Kidney (tissue), 14 donors: ENCODE data around the gene LRFN3. TPM values are rescaled to one million over a fixed set of nuclear protein-coding genes. Genes with fewer than 3 reads are reported as not detected.

Source experiments
- DNase-seq, 5 donors: peaks; one replicate each; pipeline ENCODE4 v3.0.0-alpha.2; 2013 to 2020
- FAIRE-seq: peaks from 2 replicates; lab custom pipeline; 2012; peaks lifted over from hg19 to GRCh38; lab: Jason Lieb, UNC
- H3K27ac ChIP-seq, 2 donors: one replicate each; pipeline ENCODE4 v1.7.0; 2013; ENCODE audit warnings: low read depth in 2 of 2, low read length in 2 of 2, inconsistent platforms in 1 of 2
- H3K27me3 ChIP-seq: one replicate; pipeline ENCODE4 v1.7.1; 2013; ENCODE audit warnings: low read length, inconsistent platforms; ENCODE audit not compliant: control insufficient read depth, insufficient read depth
- H3K36me3 ChIP-seq, 3 donors: one replicate each; pipeline versions ENCODE4 v1.7.0 to v1.7.1; 2013; ENCODE audit warnings: low read length in 3 of 3, control low read depth in 1 of 3, inconsistent platforms in 1 of 3; ENCODE audit not compliant: insufficient read depth in 3 of 3, control insufficient read depth in 2 of 3
- H3K4me1 ChIP-seq, 3 donors: one replicate each; pipeline versions ENCODE4 v1.7.0 to v1.7.1; 2013; ENCODE audit warnings: low read length in 3 of 3, inconsistent platforms in 1 of 3, low read depth in 1 of 3; ENCODE audit not compliant: control insufficient read depth in 2 of 3, insufficient read depth in 2 of 3
- H3K4me3 ChIP-seq, 3 donors: one replicate each; pipeline versions ENCODE4 v1.7.0 to v1.8.1; 2013; ENCODE audit warnings: low read length in 3 of 3, control low read depth in 1 of 3, inconsistent platforms in 1 of 3
- H3K9ac ChIP-seq, 3 donors: one replicate each; pipeline versions ENCODE4 v1.7.0 to v1.7.1; 2013; ENCODE audit warnings: low read length in 3 of 3, control low read depth in 1 of 3, inconsistent platforms in 1 of 3
- H3K9me3 ChIP-seq, 3 donors: one replicate each; pipeline versions ENCODE4 v1.7.0 to v1.7.1; 2013; ENCODE audit warnings: low read length in 3 of 3, control low read depth in 1 of 3, inconsistent platforms in 1 of 3; ENCODE audit not compliant: control insufficient read depth in 2 of 3, insufficient read depth in 1 of 3
- intact Hi-C: fragments of 100-400 bp; cut with DNase I; formaldehyde crosslinking; loops from one replicate; pipeline ENCODE4 v1.11.1; 2022
- polyA plus RNA-seq: library from polyadenylated mRNA; stranded (reverse); fragments of 350-450 nt; fragmentation: Illumina TruSeq; extraction: RNeasy Lipid Tissue Mini Kit (QIAGEN cat#74804); gene quantifications from one replicate; pipeline ENCODE4 v1.2.3, GENCODE V29; 2014; ENCODE audit warnings: low read depth, low replicate concordance; ENCODE audit not compliant: insufficient read depth
- total RNA-seq: library from RNA; stranded (reverse); fragmentation: NEBNext Ultra II Directional; extraction: Animal tissue kit (Norgen Biotek cat#: 25700); gene quantifications from one replicate; pipeline ENCODE4 v1.2.1, GENCODE V29; 2021
- TF ChIP-seq, protein P1 (sequence below): IDR thresholded peaks from 3 replicates; pipeline ENCODE4 v1.5.1; 2012; ENCODE audit warnings: mild to moderate bottlenecking, moderate library complexity, borderline replicate concordance; ENCODE audit not compliant: insufficient read depth; ENCODE audit errors: extremely low read depth
- donor health status: control.
- donor health status: control.
- donor health status: control.
- donor health status: control.
- donor health status: control.
- donor health status: DM: yes; HTN: yes; CAD: no.
- donor health status: Normal renal cell carcinoma (clear cell type).

The LRFN3 gene
- total and polyA plus RNA-seq, 2 donors from 2014 or later, result 8.2 to 9.4 TPM

DNA sequence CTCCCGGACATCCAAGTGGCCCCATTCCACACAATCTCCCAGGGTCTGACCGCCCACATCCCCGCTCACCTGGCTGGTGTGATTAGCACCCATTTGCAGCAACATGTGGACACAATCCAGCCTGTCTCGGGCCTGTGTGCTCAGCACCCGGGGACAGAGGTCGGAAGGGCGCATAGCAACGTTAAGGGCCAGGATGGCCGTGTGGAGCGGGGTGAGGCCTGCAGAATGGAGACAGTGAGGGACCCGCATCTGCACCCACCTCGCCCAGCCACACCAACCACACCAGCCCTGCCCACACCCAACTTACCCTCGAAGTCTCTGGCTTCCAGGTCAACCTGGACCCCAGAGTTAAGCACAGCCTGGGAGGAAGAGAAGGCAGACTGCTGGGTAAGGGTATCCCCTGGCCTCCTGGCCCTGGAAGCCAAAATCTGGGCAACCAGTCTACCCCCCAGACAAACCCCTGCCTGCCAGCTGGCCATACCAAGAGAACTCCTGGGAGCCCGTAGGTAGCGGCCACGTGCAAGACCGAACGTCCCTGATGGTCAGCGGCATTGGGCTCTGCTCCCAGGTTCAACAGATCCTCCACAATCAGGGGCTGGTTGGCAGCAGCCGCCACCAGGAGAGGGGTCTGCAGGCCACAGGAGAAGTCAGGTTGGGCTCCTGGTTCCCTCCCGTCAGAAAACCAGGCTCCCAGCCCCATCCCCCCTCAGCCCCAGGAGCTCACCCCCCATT is 40.1 kb upstream of the LRFN3 start:
- DNase-seq, result no peak
- Histone ChIP-seq H3K36me3 (peaks cover 0 to 3% (median 3%) of the 10 kb centered on the region in 3 donors), H3K4me1 (peaks cover 0 to 7% (median 0%) of the 10 kb centered on the region in 3 donors), H3K9ac (no peak overlapping the region), H3K27ac (no peak overlapping the region), H3K9me3 (no peaks in the 10 kb centered on the region), H3K4me3 (no peak overlapping the region), H3K27me3 (no peaks in the 10 kb centered on the region)
- TF ChIP-seq, protein P1, sequence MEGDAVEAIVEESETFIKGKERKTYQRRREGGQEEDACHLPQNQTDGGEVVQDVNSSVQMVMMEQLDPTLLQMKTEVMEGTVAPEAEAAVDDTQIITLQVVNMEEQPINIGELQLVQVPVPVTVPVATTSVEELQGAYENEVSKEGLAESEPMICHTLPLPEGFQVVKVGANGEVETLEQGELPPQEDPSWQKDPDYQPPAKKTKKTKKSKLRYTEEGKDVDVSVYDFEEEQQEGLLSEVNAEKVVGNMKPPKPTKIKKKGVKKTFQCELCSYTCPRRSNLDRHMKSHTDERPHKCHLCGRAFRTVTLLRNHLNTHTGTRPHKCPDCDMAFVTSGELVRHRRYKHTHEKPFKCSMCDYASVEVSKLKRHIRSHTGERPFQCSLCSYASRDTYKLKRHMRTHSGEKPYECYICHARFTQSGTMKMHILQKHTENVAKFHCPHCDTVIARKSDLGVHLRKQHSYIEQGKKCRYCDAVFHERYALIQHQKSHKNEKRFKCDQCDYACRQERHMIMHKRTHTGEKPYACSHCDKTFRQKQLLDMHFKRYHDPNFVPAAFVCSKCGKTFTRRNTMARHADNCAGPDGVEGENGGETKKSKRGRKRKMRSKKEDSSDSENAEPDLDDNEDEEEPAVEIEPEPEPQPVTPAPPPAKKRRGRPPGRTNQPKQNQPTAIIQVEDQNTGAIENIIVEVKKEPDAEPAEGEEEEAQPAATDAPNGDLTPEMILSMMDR, result no peak
- intact Hi-C loops, result no loop called here
- FAIRE-seq, result no peak

GRCh38 chr19:35896643-35897040 is 39.5 kb upstream of the LRFN3 start:
- DNase-seq, result no peak
- Histone ChIP-seq H3K27ac (no peak overlapping the region), H3K4me1 (peaks cover 0 to 7% (median 0%) of the 10 kb centered on the region in 3 donors), H3K4me3 (no peak overlapping the region), H3K36me3 (peaks cover 0 to 3% (median 3%) of the 10 kb centered on the region in 3 donors), H3K27me3 (no peaks in the 10 kb centered on the region), H3K9ac (no peak overlapping the region), H3K9me3 (no peaks in the 10 kb centered on the region)
- TF ChIP-seq, protein P1, result no peak
- no peak for FAIRE-seq
- intact Hi-C loops, result no loop called here

DNA sequence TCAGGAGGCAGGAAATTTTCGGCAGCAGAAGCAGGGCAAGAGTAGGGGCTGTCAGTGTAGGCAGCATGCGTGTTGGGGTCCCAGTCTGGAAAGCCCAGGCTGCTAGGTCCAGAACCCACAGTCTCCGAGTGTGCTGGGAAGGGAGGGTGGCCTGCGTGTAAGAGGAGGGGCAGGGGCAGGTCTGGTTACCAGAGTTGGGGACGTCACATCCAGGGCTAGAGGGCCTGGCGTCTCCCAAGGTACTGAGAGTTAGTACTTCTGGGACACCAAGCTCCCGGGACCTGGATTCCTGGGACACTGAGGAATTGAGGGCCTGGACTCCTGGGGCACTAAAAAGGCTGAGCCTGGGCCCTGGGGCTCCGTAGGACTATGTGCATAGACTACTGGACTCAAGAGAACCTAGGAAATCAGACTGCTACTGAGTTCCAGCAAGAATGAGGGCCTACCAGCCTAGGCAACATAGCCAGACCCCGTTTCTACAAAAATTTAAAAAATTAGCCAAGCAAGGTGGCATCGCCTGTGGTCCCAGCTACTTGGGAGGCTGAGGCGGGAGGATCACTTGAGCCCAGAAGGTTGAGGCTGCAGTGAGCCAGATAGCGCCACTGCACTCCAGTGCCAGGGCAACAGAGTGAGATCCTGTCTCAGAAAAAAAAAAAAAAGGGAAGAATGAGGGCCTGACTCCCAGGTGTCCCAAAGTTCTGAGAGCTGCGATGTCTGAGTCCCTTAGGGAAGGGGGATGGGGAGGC is 38.3 kb upstream of the LRFN3 start:
- no peak for FAIRE-seq
- H3K9ac ChIP-seq, result peak overlapping the region in 1 of 3 donors; percentile 77

More for the DNA sequence above, 38.3 kb upstream of the LRFN3 start:
- peaks cover 0 to 7% (median 0%) of the 10 kb centered on the region in 3 donors for H3K4me1 ChIP-seq
- no peaks in the 10 kb centered on the region for H3K27me3 ChIP-seq
- H3K9me3 ChIP-seq, result no peaks in the 10 kb centered on the region
- peaks cover 0 to 3% (median 3%) of the 10 kb centered on the region in 3 donors for H3K36me3 ChIP-seq
- peak overlapping the region in 2 of 3 donors; percentile 62 to 78 for H3K4me3 ChIP-seq
- DNase-seq, result peak in 1 of 5 donors; percentile 72
- intact Hi-C loops, result no loop called here
- TF ChIP-seq, protein P1, result no peak
- H3K27ac ChIP-seq, result no peak overlapping the region
